GM19372 (cell line): ENCODE measurements around the gene CCL25.

ENCODE experiments used
- ATAC-seq: cut with Tn5 transposase; IDR thresholded peaks from one replicate; pipeline ENCODE4 v1.9.1; 2021; ENCODE audit warnings: mild to moderate bottlenecking, low read depth, moderate library complexity; ENCODE audit not compliant: unreplicated experiment

CCL25 gene

GRCh38 chr19:8044018-8044417 is 8.5 kb upstream of the CCL25 start:
- no peak for ATAC-seq

- ATAC-seq = no peak
Observed at GRCh38 chr19:8045872-8046568, 6.5 kb upstream of the CCL25 start.

- ATAC-seq = no peak
Observed at GRCh38 chr19:8046569-8047165, 5.9 kb upstream of the CCL25 start.

GRCh38 chr19:8050274-8051096 is 2.1 kb upstream of the CCL25 start:
- peak; percentile 75 for ATAC-seq

GRCh38 chr19:8054169-8054568 is 1.6 kb downstream of the CCL25 start:
- ATAC-seq = no peak

- no peak for ATAC-seq
Observed at GRCh38 chr19:8056533-8056932, 4.0 kb downstream of the CCL25 start.

- ATAC-seq = no peak
Observed at GRCh38 chr19:8057545-8058270, 5.1 kb downstream of the CCL25 start.

- ATAC-seq = no peak
Observed at GRCh38 chr19:8064911-8065874, 12.6 kb downstream of the CCL25 start.

- ATAC-seq = no peak
Observed at GRCh38 chr19:8065875-8066261, 13.3 kb downstream of the CCL25 start.

- no peak for ATAC-seq
Observed at GRCh38 chr19:8069096-8069973, 16.8 kb downstream of the CCL25 start.

- no peak for ATAC-seq
Observed at GRCh38 chr19:8071912-8072311, 19.4 kb downstream of the CCL25 start.

- ATAC-seq = no peak
Observed at GRCh38 chr19:8074501-8074900, 21.9 kb downstream of the CCL25 start.

- ATAC-seq = no peak
Observed at GRCh38 chr19:8075158-8076074, 22.9 kb downstream of the CCL25 start.

GRCh38 chr19:8079988-8080387 is 27.4 kb downstream of the CCL25 start:
- ATAC-seq = no peak

- ATAC-seq = no peak
Observed at GRCh38 chr19:8080832-8081231, 28.3 kb downstream of the CCL25 start.

- no peak for ATAC-seq
Observed at GRCh38 chr19:8081569-8082550, 29.3 kb downstream of the CCL25 start.

GRCh38 chr19:8083141-8083540 is 30.6 kb downstream of the CCL25 start:
- ATAC-seq = no peak
